Smooth muscle cell (in vitro differentiated cells): ENCODE results near the gene PTPRN2. TPM values are rescaled to one million over a fixed set of nuclear protein-coding genes. Genes with fewer than 3 reads are reported as not detected.

Source experiments
- DNase-seq: peaks from one replicate; lab custom pipeline; 2025; ENCODE audit not compliant: unreplicated experiment; lab: John Stamatoyannopoulos, UW
- H2AFZ ChIP-seq: fragments of 200-600 bp; sonication (generic); 2 replicates; pipeline ENCODE4 v1.6.0; 2016; ENCODE audit warnings: antibody characterized with exemption, low read depth, mild to moderate bottlenecking
- H3F3A ChIP-seq: fragments of 200-600 bp; sonication (generic); 2 replicates; pipeline ENCODE4 v1.6.0; 2017; ENCODE audit warnings: antibody characterized with exemption, low read depth
- H3K27ac ChIP-seq: fragments of 200-600 bp; sonication (generic); 2 replicates; pipeline ENCODE4 v1.5.1; 2016; ENCODE audit warnings: low read depth, mild to moderate bottlenecking
- H3K27me3 ChIP-seq: fragments of 200-600 bp; sonication (generic); 2 replicates; pipeline ENCODE4 v1.6.1; 2016; ENCODE audit warnings: low read depth, mild to moderate bottlenecking
- H3K36me3 ChIP-seq: fragments of 200-600 bp; sonication (generic); 2 replicates; pipeline ENCODE4 v1.5.1; 2016; ENCODE audit warnings: low read depth
- H3K4me1 ChIP-seq: fragments of 200-600 bp; sonication (generic); 2 replicates; pipeline ENCODE4 v1.5.1; 2016; ENCODE audit warnings: low read depth
- H3K4me2 ChIP-seq: fragments of 200-600 bp; sonication (generic); 2 replicates; pipeline ENCODE4 v1.6.0; 2016; ENCODE audit warnings: mild to moderate bottlenecking
- H3K4me3 ChIP-seq: fragments of 200-600 bp; sonication (generic); 2 replicates; pipeline ENCODE4 v1.5.1; 2016; ENCODE audit warnings: mild to moderate bottlenecking
- H3K79me2 ChIP-seq: fragments of 200-600 bp; sonication (generic); 2 replicates; pipeline ENCODE4 v1.6.0; 2016; ENCODE audit warnings: low read depth, mild to moderate bottlenecking
- H3K9ac ChIP-seq: fragments of 200-600 bp; sonication (generic); 2 replicates; pipeline ENCODE4 v1.6.0; 2016; ENCODE audit warnings: low read depth
- H3K9me3 ChIP-seq: fragments of 200-600 bp; sonication (generic); replicated peaks from 2 replicates; pipeline ENCODE4 v1.5.1; 2016; ENCODE audit warnings: low read depth
- H4K20me1 ChIP-seq: fragments of 200-600 bp; sonication (generic); 2 replicates; pipeline ENCODE4 v1.6.0; 2016; ENCODE audit warnings: low read depth
- CTCF ChIP-seq: fragments of 200-600 bp; sonication (generic); IDR thresholded peaks from 2 replicates; pipeline ENCODE4 v1.5.1; 2017; ENCODE audit warnings: borderline replicate concordance, mild to moderate bottlenecking, antibody characterized with exemption; ENCODE audit not compliant: insufficient read depth, poor library complexity, severe bottlenecking
- WGBS: methylation state at CpG from one replicate; pipeline ENCODE4 v1.1.7; 2016; ENCODE audit warnings: low lambda C conversion rate; 5-methylcytosine and 5-hydroxymethylcytosine counted together
- polyA plus RNA-seq: library from polyadenylated mRNA; unstranded; fragments of >200 nt; fragmentation: Nextera tagmentation; extraction: Ambion mirVana; gene quantifications from 2 replicates; pipeline ENCODE4 v1.2.1, GENCODE V29; 2016
- total RNA-seq: library from RNA; depleted of rRNA; stranded (reverse); fragments of >200 nt; gene quantifications from 2 replicates; pipeline ENCODE4 v1.2.3, GENCODE V29; 2014

PTPRN2 gene
- total and polyA plus RNA-seq, 2 experiments from 2014 or later: 0.09 to 0.87 TPM

DNA sequence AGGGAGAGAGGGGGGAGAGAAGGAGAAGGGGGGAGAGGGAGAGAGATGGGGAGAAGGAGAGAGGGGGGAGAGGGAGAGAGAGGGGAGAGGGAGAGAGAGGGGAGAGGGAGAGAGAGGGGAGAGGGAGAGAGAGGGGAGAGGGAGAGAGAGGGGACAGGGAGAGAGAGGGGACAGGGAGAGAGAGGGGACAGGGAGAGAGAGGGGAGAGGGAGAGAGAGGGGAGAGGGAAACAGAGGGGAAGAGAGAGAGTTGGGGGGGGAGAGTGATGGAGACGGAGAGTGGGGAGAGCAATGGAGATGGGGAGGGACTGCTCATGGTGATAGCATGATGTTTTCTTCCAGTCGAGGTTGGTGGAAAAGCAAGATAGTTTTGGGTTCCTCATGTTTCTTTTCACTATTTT lies 1078.4 kb downstream of the PTPRN2 start:
- Histone ChIP-seq H3K4me1 (no peaks in the 10 kb centered on the region), H3K27me3 (peaks cover 4% of the 10 kb centered on the region), H3K9ac (no peak overlapping the region), H2AFZ (no peak overlapping the region), H3K79me2 (no peaks in the 10 kb centered on the region), H4K20me1 (no peaks in the 10 kb centered on the region), H3K36me3 (no peaks in the 10 kb centered on the region), H3K4me3 (no peak overlapping the region), H3K9me3 (peaks cover 3% of the 10 kb centered on the region), H3F3A (no peaks in the 10 kb centered on the region), H3K27ac (no peak overlapping the region), H3K4me2 (no peak overlapping the region)
- DNase-seq: no peak
- TF ChIP-seq CTCF: no peak
- WGBS: 73% methylated on average over 2 of the region's 2 CpGs

DNA sequence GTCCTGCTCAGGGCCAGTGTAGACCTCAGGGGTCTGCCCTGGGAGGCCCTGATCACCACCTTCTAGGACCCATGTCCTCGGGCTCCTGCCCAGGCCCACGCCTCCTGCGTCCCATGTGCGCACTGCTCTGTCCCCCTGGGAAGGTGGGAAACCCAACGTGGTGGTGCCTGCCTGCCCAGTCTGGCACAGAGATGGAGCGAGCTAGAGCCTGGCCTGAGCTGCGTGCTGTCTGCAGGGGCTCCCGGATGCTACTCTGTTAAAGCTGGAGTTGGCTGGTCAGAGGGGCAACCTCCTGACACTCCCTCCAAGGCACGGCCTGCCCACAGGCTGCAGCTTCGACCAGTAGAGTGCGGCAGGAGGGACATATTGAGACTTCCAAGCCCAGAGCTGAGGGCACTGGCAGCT lies 1079.1 kb downstream of the PTPRN2 start:
- Histone ChIP-seq H3K79me2 (no peaks in the 10 kb centered on the region), H3F3A (no peaks in the 10 kb centered on the region), H3K36me3 (no peaks in the 10 kb centered on the region), H2AFZ (no peak overlapping the region), H3K9ac (no peak overlapping the region), H3K4me3 (no peak overlapping the region), H3K4me1 (no peaks in the 10 kb centered on the region), H4K20me1 (no peaks in the 10 kb centered on the region), H3K9me3 (peaks cover 3% of the 10 kb centered on the region), H3K27ac (no peak overlapping the region), H3K4me2 (no peak overlapping the region), H3K27me3 (peaks cover 4% of the 10 kb centered on the region)
- WGBS: 82% methylated on average over 11 of the region's 11 CpGs
- TF ChIP-seq CTCF: no peak
- DNase-seq: no peak

GRCh38 chr7:157507987-157508386 lies 1079.6 kb downstream of the PTPRN2 start:
- no peaks in the 10 kb centered on the region for H3F3A ChIP-seq
- H3K4me3 ChIP-seq: no peak overlapping the region
- no peak for DNase-seq
- H4K20me1 ChIP-seq: no peaks in the 10 kb centered on the region
- TF ChIP-seq CTCF: no peak
- no peaks in the 10 kb centered on the region for H3K79me2 ChIP-seq
- H3K36me3 ChIP-seq: no peaks in the 10 kb centered on the region
- peaks cover 3% of the 10 kb centered on the region for H3K9me3 ChIP-seq
- H3K4me1 ChIP-seq: no peaks in the 10 kb centered on the region
- H2AFZ ChIP-seq: no peak overlapping the region
- H3K27me3 ChIP-seq: peaks cover 4% of the 10 kb centered on the region
- H3K27ac ChIP-seq: no peak overlapping the region
- 84% methylated on average over 5 of the region's 5 CpGs for WGBS
- H3K9ac ChIP-seq: no peak overlapping the region
- H3K4me2 ChIP-seq: no peak overlapping the region

DNA sequence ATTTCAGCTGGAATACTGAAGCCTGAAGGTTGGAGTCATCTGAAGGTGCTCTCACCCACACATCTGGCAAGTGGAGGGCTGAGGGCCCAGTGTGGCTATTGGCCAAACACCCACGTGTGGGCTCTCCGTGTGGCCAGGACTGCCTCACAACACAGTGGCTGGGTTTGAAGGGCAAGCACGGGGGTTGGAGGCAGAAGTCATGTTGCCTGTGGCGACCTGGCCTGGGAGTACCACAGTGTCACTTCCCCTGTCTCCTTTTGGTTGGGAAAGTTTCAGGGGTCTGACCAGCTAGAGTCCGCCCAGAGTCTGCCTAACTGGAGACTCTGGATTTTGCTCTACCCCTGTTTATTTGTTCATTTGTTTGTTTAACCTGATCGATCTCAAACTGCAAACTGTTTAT lies 1081.4 kb downstream of the PTPRN2 start:
- Histone ChIP-seq H3K4me2 (no peak overlapping the region), H3K27ac (no peak overlapping the region), H3K27me3 (peaks cover 4% of the 10 kb centered on the region), H3K4me3 (no peak overlapping the region), H3K36me3 (no peaks in the 10 kb centered on the region), H3K9ac (no peak overlapping the region), H3F3A (no peaks in the 10 kb centered on the region), H4K20me1 (no peaks in the 10 kb centered on the region), H3K4me1 (no peaks in the 10 kb centered on the region), H2AFZ (no peak overlapping the region), H3K79me2 (no peaks in the 10 kb centered on the region), H3K9me3 (peaks cover 3% of the 10 kb centered on the region)
- DNase-seq: no peak
- 89% methylated on average over 6 of the region's 6 CpGs for WGBS
- no peak for TF ChIP-seq CTCF
